Activated CD4-positive, alpha-beta T cell treated with anti-CD3 and anti-CD28 coated beads, Interleukin-2, Interleukin-4, amounts not matched to agents 100 ng/mL and 50 ng/mL, durations not matched to agents 16 hours and 8 hours (primary cell): ENCODE measurements around the gene INTS1.

ENCODE experiments used
- DNase-seq: peaks from one replicate; pipeline ENCODE4 v3.0.0-alpha.2; 2020; ENCODE audit warnings: low spot score

Gene INTS1

GRCh38 chr7:1461646-1462375 is 42.4 kb downstream of the INTS1 start:
- DNase-seq: no peak

GRCh38 chr7:1460821-1461645 is 43.2 kb downstream of the INTS1 start:
- no peak for DNase-seq

- no peak for DNase-seq
These were observed 44.0 kb downstream of the INTS1 start for GRCh38 chr7:1459920-1460820.

GRCh38 chr7:1459512-1459892 is 44.7 kb downstream of the INTS1 start:
- DNase-seq: peak; percentile 95

- no peak for DNase-seq
These were observed 45.3 kb downstream of the INTS1 start, which contains the start of gene MICALL2 for GRCh38 chr7:1458683-1459511. Gene MICALL2 (minus strand): TSS chr7:1459470. CDS start chr7:1459326, 144 bp downstream.

- DNase-seq: no peak
These were observed 46.1 kb downstream of the INTS1 start for GRCh38 chr7:1457949-1458682.

GRCh38 chr7:1457059-1457948 is 46.9 kb downstream of the INTS1 start:
- no peak for DNase-seq

GRCh38 chr7:1455955-1456354 is 48.2 kb downstream of the INTS1 start:
- no peak for DNase-seq

- no peak for DNase-seq
These were observed 48.8 kb downstream of the INTS1 start for GRCh38 chr7:1455241-1455939.

- DNase-seq: no peak
These were observed 49.6 kb downstream of the INTS1 start for GRCh38 chr7:1454542-1454941.

- DNase-seq: no peak
These were observed 52.0 kb downstream of the INTS1 start for GRCh38 chr7:1452205-1452604.

GRCh38 chr7:1450987-1451386 is 53.2 kb downstream of the INTS1 start:
- no peak for DNase-seq

GRCh38 chr7:1450431-1450830 is 53.8 kb downstream of the INTS1 start:
- DNase-seq: no peak

GRCh38 chr7:1449951-1450350 is 54.2 kb downstream of the INTS1 start:
- DNase-seq: no peak

GRCh38 chr7:1449501-1449900 is 54.7 kb downstream of the INTS1 start:
- DNase-seq: no peak

GRCh38 chr7:1448958-1449357 is 55.2 kb downstream of the INTS1 start:
- no peak for DNase-seq

- no peak for DNase-seq
These were observed 56.5 kb downstream of the INTS1 start for GRCh38 chr7:1447551-1448244.

GRCh38 chr7:1447112-1447511 is 57.1 kb downstream of the INTS1 start:
- DNase-seq: no peak
